K562 (cell line): Measurements from ENCODE around the gene CFAP54. TPM values are rescaled to one million over a fixed set of nuclear protein-coding genes. Genes with fewer than 3 reads are reported as not detected.

ENCODE experiments used
- ARID1B ChIP-seq: fragments of 450-650 bp; IDR thresholded peaks from 2 replicates; pipeline ENCODE4 v1.6.1; 2016; ENCODE audit warnings: antibody characterized with exemption, mild to moderate bottlenecking, inconsistent platforms
- ARID3A ChIP-seq: IDR thresholded peaks from 2 replicates; pipeline ENCODE4 v1.6.1; 2012; ENCODE audit warnings: low read depth, low read length, improper control_type of control experiment, borderline replicate concordance
- BRCA1 ChIP-seq, 2 experiments: fragments of 450-650 bp in 1 of 2; sonication (generic) in 1 of 2; formaldehyde crosslinking in 1 of 2; IDR thresholded peaks; 2 replicates each; pipeline versions ENCODE4 v1.5.0 to v1.6.1; 2017 to 2020; ENCODE audit warnings: mild to moderate bottlenecking in 1 of 2, missing genetic modification reagents in 1 of 2
- CBFA2T2 ChIP-seq: fragments of 450-650 bp; conservative IDR thresholded peaks from 2 replicates; pipeline ENCODE4 v1.6.1; 2017; ENCODE audit warnings: mild to moderate bottlenecking
- CCAR2 ChIP-seq: fragments of 200-400 bp; formaldehyde crosslinking; IDR thresholded peaks from 2 replicates; pipeline ENCODE4 v1.6.1; 2017; ENCODE audit warnings: mild to moderate bottlenecking, low read depth, low read length
- CREB1 ChIP-seq, 2 experiments: sonication (generic) in 1 of 2; formaldehyde crosslinking in 1 of 2; IDR thresholded peaks; 2 replicates each; pipeline versions ENCODE4 v1.6.1 to v1.8.0; 2012 to 2022; ENCODE audit warnings: inconsistent platforms in 1 of 2, mild to moderate bottlenecking in 1 of 2, missing genetic modification reagents in 1 of 2, moderate library complexity in 1 of 2
- DNMT1 ChIP-seq: fragments of 450-650 bp; IDR thresholded peaks from 2 replicates; pipeline ENCODE4 v1.6.1; 2016; ENCODE audit warnings: antibody characterized with exemption, mild to moderate bottlenecking
- ETV1 ChIP-seq: fragments of 450-650 bp; conservative IDR thresholded peaks from 2 replicates; pipeline ENCODE4 v1.6.1; 2016; ENCODE audit warnings: missing genetic modification characterization, control low read depth, low read depth, missing compliant biosample characterization
- ETV5 ChIP-seq: sonication (generic); formaldehyde crosslinking; IDR thresholded peaks from 2 replicates; pipeline ENCODE4 v1.4.0; 2020; ENCODE audit warnings: low read depth, mild to moderate bottlenecking, missing genetic modification reagents
- FOSL1 ChIP-seq: fragments of 200-800 bp; sonication (Bioruptor generic); conservative IDR thresholded peaks from 2 replicates; pipeline ENCODE4 v1.6.1; 2016; ENCODE audit warnings: missing genetic modification characterization, missing compliant biosample characterization
- GATA2 ChIP-seq: sonication (generic); formaldehyde crosslinking; IDR thresholded peaks from 2 replicates; pipeline ENCODE4 v1.4.0; 2020; ENCODE audit warnings: mild to moderate bottlenecking, missing genetic modification reagents
- HCFC1 ChIP-seq: IDR thresholded peaks from 2 replicates; pipeline ENCODE4 v1.6.1; 2012; ENCODE audit warnings: low read depth, low read length, improper control_type of control experiment
- PATZ1 ChIP-seq: fragments of 250-450 bp; sonication (Bioruptor Pico); IDR thresholded peaks from 2 replicates; pipeline ENCODE4 v1.5.0; 2020; ENCODE audit warnings: mild to moderate bottlenecking, borderline replicate concordance
- PKNOX1 ChIP-seq: fragments of 450-650 bp; IDR thresholded peaks from 2 replicates; pipeline ENCODE4 v1.6.1; 2016
- PRPF4 ChIP-seq: fragments of 200-400 bp; formaldehyde crosslinking; IDR thresholded peaks from one replicate; pipeline ENCODE4 v1.6.1; 2017; ENCODE audit warnings: low read length, low read depth, mild to moderate bottlenecking; ENCODE audit not compliant: insufficient read depth, poor library complexity, severe bottlenecking
- SIN3B ChIP-seq: fragments of 450-650 bp; IDR thresholded peaks from 2 replicates; pipeline ENCODE4 v1.6.1; 2017; ENCODE audit warnings: low read depth, mild to moderate bottlenecking, moderate library complexity
- SMARCA4 ChIP-seq: fragments of 450-650 bp; IDR thresholded peaks from 2 replicates; pipeline ENCODE4 v1.6.1; 2016
- TCF7 ChIP-seq: sonication (generic); IDR thresholded peaks from 2 replicates; pipeline ENCODE4 v1.6.1; 2016; ENCODE audit warnings: antibody characterized with exemption, borderline replicate concordance
- ZBTB1 ChIP-seq: sonication (generic); formaldehyde crosslinking; IDR thresholded peaks from 2 replicates; pipeline ENCODE4 v1.8.1; 2023; ENCODE audit warnings: missing genetic modification reagents, low read depth, mild to moderate bottlenecking, borderline replicate concordance
- ZKSCAN8 ChIP-seq: fragments of 200-800 bp; sonication (Bioruptor generic); IDR thresholded peaks from 2 replicates; pipeline ENCODE4 v1.6.1; 2016; ENCODE audit warnings: missing genetic modification characterization, missing compliant biosample characterization
- ZNF316 ChIP-seq: fragments of 450-650 bp; IDR thresholded peaks from 2 replicates; pipeline ENCODE4 v1.6.1; 2016
- ZNF511 ChIP-seq: sonication (generic); formaldehyde crosslinking; IDR thresholded peaks from 2 replicates; pipeline ENCODE4 v1.8.0; 2022; ENCODE audit warnings: mild to moderate bottlenecking, missing genetic modification reagents
- ZNF584 ChIP-seq: fragments of 200-800 bp; sonication (Bioruptor generic); IDR thresholded peaks from 2 replicates; pipeline ENCODE4 v1.6.1; 2016; ENCODE audit warnings: low read depth, mild to moderate bottlenecking, missing genetic modification characterization, missing compliant biosample characterization
- polyA plus RNA-seq, 8 experiments: library from polyadenylated mRNA; depleted of rRNA in 4 of 8; stranded (reverse) in 5 of 8; unstranded in 3 of 8; fragments of >200 nt; fragmentation: Nextera tagmentation in 2 of 8; fragmentation: Illumina TruSeq in 1 of 8; extraction: Ambion mirVana in 2 of 8; extraction: Trizol in 1 of 8; gene quantifications; 2 replicates each; pipeline versions ENCODE4 v1.2.1 to v1.2.3, GENCODE V29; 2011 to 2014; ENCODE audit warnings: inconsistent platforms in 1 of 8, missing spikeins in 1 of 8
- total RNA-seq, 7 experiments: library from RNA; depleted of rRNA in 6 of 7; stranded (reverse); fragments of >200 nt in 6 of 7; fragmentation: Illumina TruSeq in 2 of 7; extraction: Trizol in 2 of 7; gene quantifications; 2 replicates each; pipeline versions ENCODE4 v1.2.1 to v1.2.3, GENCODE V29; 2011 to 2021; ENCODE audit warnings: low replicate concordance in 1 of 7

Gene CFAP54
- total and polyA plus RNA-seq, 9 of the 15 experiments (the other 6 are each of a cell fraction or from before 2014, with no cell fraction given): 0.03 to 0.23 (median 0.10) TPM; not detected in 3

GRCh38 chr12:96445691-96446583 is 43.4 kb upstream of the CFAP54 start (continued):
- TF ChIP-seq ZBTB1 (CRISPR knock-in tag) (no peak), CBFA2T2 (peak; percentile 73), HCFC1 (no peak), ZNF316 (no peak), GATA2 (CRISPR knock-in tag) (no peak), ARID1B (peak; percentile 88), FOSL1 (tag) (peak; percentile 85), CREB1 (IDR thresholded peaks at IDR 0.05) (peak; percentile 35; the same call in 1 of the 2 replicates), CREB1 (CRISPR knock-in tag; IDR thresholded peaks at IDR 0.05) (no peak), ETV1 (tag) (peak; percentile 87), SIN3B (no peak), ZNF584 (CRISPR knock-in tag) (peak; percentile 57; the same call in 1 of the 2 replicates), BRCA1 (IDR thresholded peaks at IDR 0.05) (no peak), BRCA1 (CRISPR knock-in tag; IDR thresholded peaks at IDR 0.05) (no peak), ZNF511 (no peak), PATZ1 (no peak), TCF7 (no peak), ZKSCAN8 (CRISPR knock-in tag) (peak; percentile 39; the same call in 1 of the 2 replicates), SMARCA4 (peak; percentile 88), CCAR2 (no peak), PRPF4 (no peak), PKNOX1 (peak; percentile 79), ARID3A (peak; percentile 53), DNMT1 (no peak), ETV5 (CRISPR knock-in tag) (no peak)
